Naive thymus-derived CD4-positive, alpha-beta T cell (primary cell): ENCODE data around the gene THNSL1. TPM values are rescaled to one million over a fixed set of nuclear protein-coding genes. Genes with fewer than 3 reads are reported as not detected.

Experiments used
- ATAC-seq: fragments of 150-1000 bp; cut with Tn5 transposase; 2 replicates; pipeline ENCODE4 v1.10.0; 2021; ENCODE audit warnings: mild to moderate bottlenecking, moderate library complexity
- CTCF ChIA-PET: fragments of 350-600 bp; sonication (Branson Sonifier 250); formaldehyde crosslinking; loops from one replicate; lab custom pipeline; 2021; ENCODE audit warnings: antibody characterized with exemption; lab: Charles Lee
- POLR2A ChIA-PET: fragments of 350-600 bp; sonication (Branson Sonifier 250); formaldehyde crosslinking; loops from one replicate; lab custom pipeline; 2021; ENCODE audit warnings: antibody characterized with exemption, inconsistent platforms; lab: Charles Lee
- DNase-seq, 9 donors: peaks; one replicate each; pipeline versions ENCODE4 v3.0.0 to v3.0.0-alpha.2; 2020 to 2022; ENCODE audit warnings: mixed read lengths in 1 of 9
- H3K27ac ChIP-seq: one replicate; pipeline ENCODE4 v1.7.0; 2013; ENCODE audit warnings: mild to moderate bottlenecking, low read depth, low read length, moderate library complexity
- H3K27me3 ChIP-seq, 2 donors: one replicate each; pipeline ENCODE4 v1.7.0; 2013; ENCODE audit warnings: low read length in 2 of 2, mild to moderate bottlenecking in 2 of 2, moderate library complexity in 2 of 2; ENCODE audit not compliant: control insufficient read depth in 2 of 2, insufficient read depth in 2 of 2
- H3K36me3 ChIP-seq, 3 experiments: 1 replicate in 2 of 3; 2 replicates in 1 of 3; pipeline ENCODE4 v1.7.0; 2013; ENCODE audit warnings: low read length in 3 of 3, mild to moderate bottlenecking in 3 of 3, moderate library complexity in 1 of 3; ENCODE audit not compliant: insufficient read depth in 3 of 3, control insufficient read depth in 2 of 3
- H3K4me1 ChIP-seq, 2 donors: one replicate each; pipeline ENCODE4 v1.7.0; 2013; ENCODE audit warnings: low read length in 2 of 2, mild to moderate bottlenecking in 2 of 2, moderate library complexity in 1 of 2; ENCODE audit not compliant: control insufficient read depth in 2 of 2, insufficient read depth in 2 of 2
- H3K4me3 ChIP-seq: 2 replicates; pipeline ENCODE4 v1.7.0; 2013; ENCODE audit warnings: mild to moderate bottlenecking, low read length
- H3K9me3 ChIP-seq, 3 experiments: 1 replicate in 2 of 3; 2 replicates in 1 of 3; pipeline ENCODE4 v1.7.0; 2013; ENCODE audit warnings: low read length in 3 of 3; ENCODE audit not compliant: control insufficient read depth in 2 of 3
- H3K27ac Mint-ChIP-seq, 9 donors: one replicate each; pipeline ENCODE4 v1.8.0; 2020 to 2022; ENCODE audit warnings: mixed read lengths in 9 of 9, mild to moderate bottlenecking in 8 of 9, moderate library complexity in 5 of 9, inconsistent platforms in 2 of 9
- H3K27me3 Mint-ChIP-seq, 5 donors: one replicate each; pipeline ENCODE4 v1.8.0; 2021 to 2022; ENCODE audit warnings: mixed read lengths in 5 of 5, mild to moderate bottlenecking in 1 of 5
- H3K36me3 Mint-ChIP-seq, 5 donors: one replicate each; pipeline ENCODE4 v1.8.0; 2020 to 2022; ENCODE audit warnings: mixed read lengths in 5 of 5, mild to moderate bottlenecking in 3 of 5, inconsistent platforms in 1 of 5
- H3K4me1 Mint-ChIP-seq, 7 donors: one replicate each; pipeline ENCODE4 v1.8.0; 2020 to 2022; ENCODE audit warnings: mixed read lengths in 7 of 7, mild to moderate bottlenecking in 3 of 7, inconsistent platforms in 1 of 7
- H3K4me3 Mint-ChIP-seq, 10 donors: one replicate each; pipeline ENCODE4 v1.8.0; 2020 to 2022; ENCODE audit warnings: mild to moderate bottlenecking in 10 of 10, mixed read lengths in 10 of 10, moderate library complexity in 6 of 10, inconsistent platforms in 2 of 10
- H3K9me3 Mint-ChIP-seq, 11 donors: one replicate each; pipeline ENCODE4 v1.8.0; 2020 to 2022; ENCODE audit warnings: mixed read lengths in 11 of 11, mild to moderate bottlenecking in 4 of 11, inconsistent platforms in 1 of 11, moderate library complexity in 1 of 11
- intact Hi-C, 2 donors: fragments of 100-400 bp; cut with micrococcal nuclease; formaldehyde crosslinking; loops; one replicate each; pipeline ENCODE4 v1.15.1; 2023
- polyA plus RNA-seq, 2 donors: library from polyadenylated mRNA; unstranded; fragments of 300-500 nt; fragmentation: Illumina TruSeq; gene quantifications; one replicate each; pipeline ENCODE4 v1.2.3, GENCODE V29; 2021
- total RNA-seq, 6 experiments: library from RNA in 5 of 6; stranded (reverse) in 5 of 6; gene quantifications; 1 replicate in 5 of 6; 2 replicates in 1 of 6; pipeline ENCODE4 v1.2.3 and lab custom pipeline; 2021 to 2026

The THNSL1 gene
- total and polyA plus RNA-seq, 7 experiments from 2014 or later = 1.4 to 13.4 (median 8.0) TPM

DNA sequence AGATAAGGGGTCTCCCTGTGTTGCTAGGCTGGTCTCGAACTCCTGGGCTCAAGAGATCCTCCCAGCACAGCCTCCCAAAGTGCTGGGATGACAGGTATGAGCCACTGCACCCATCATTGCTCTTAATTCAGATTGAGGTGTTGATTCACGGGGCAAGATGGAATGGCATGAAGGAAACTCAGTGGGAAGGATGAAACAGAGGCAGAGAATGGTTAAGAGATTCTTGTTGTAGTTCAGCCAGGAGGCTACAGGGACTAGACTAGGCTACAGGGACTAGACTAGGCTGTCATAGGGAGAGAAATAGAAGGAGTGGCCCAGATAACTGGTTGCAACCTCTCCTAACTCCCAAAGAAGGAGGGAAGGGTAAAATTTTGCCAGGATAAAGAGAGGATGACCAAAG, 48.0 kb downstream of the THNSL1 start:
- Mint-ChIP-seq H3K4me1 (peaks cover 5 to 50% (median 9%) of the 10 kb centered on the region in 7 donors), H3K4me3 (no peak overlapping the region), H3K9me3 (peaks cover 0 to 7% (median 0%) of the 10 kb centered on the region in 11 donors), H3K27ac (no peak overlapping the region), H3K36me3 (peaks cover 0 to 14% (median 0%) of the 10 kb centered on the region in 5 donors), H3K27me3 (peaks cover 0 to 12% (median 0%) of the 10 kb centered on the region in 5 donors)
- POLR2A ChIA-PET = no interaction called here
- Histone ChIP-seq H3K4me1 (no peaks in the 10 kb centered on the region), H3K9me3 (no peaks in the 10 kb centered on the region), H3K27me3 (no peaks in the 10 kb centered on the region), H3K27ac (no peak overlapping the region), H3K4me3 (no peak overlapping the region), H3K36me3 (no peaks in the 10 kb centered on the region)
- intact Hi-C loops = no loop called here
- ATAC-seq (no peak), DNase-seq (no peak)
- CTCF ChIA-PET = no interaction called here

DNA sequence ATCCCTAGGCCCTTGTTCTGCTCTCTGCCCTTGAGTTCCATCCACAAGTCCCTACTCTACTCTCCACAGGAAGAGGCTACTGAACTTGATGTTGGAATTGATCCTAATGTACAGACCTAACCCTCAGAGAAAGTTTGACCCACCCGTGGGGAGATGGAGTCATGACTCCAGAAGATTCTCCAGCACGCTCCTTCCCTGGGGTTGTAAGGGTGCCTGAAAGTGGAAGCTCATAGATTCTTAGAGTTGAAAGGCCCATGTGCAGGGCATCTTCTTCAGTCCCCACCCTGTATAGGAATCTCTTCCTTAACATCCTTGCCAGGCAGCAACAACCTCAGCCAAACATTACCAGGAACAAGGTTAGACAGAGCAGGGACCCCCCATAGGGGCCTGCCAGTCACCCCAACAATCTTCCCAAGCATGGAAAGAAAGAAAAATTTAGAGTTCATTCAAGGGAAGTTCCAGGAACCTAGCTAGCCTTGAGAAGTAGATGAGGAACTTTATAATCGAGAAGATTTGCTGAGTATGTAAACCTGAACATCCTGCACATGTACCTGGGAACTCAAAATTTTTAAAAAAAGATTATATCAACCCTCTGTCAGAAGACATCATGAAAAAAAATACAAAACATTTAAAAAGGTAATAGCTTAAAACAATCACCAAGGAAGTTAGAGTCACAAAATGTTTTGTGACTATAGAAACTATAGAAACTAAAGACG, 49.5 kb downstream of the THNSL1 start:
- no peak overlapping the region for H3K4me3 ChIP-seq
- H3K27ac Mint-ChIP-seq = no peak overlapping the region
- CTCF ChIA-PET = no interaction called here

DNA sequence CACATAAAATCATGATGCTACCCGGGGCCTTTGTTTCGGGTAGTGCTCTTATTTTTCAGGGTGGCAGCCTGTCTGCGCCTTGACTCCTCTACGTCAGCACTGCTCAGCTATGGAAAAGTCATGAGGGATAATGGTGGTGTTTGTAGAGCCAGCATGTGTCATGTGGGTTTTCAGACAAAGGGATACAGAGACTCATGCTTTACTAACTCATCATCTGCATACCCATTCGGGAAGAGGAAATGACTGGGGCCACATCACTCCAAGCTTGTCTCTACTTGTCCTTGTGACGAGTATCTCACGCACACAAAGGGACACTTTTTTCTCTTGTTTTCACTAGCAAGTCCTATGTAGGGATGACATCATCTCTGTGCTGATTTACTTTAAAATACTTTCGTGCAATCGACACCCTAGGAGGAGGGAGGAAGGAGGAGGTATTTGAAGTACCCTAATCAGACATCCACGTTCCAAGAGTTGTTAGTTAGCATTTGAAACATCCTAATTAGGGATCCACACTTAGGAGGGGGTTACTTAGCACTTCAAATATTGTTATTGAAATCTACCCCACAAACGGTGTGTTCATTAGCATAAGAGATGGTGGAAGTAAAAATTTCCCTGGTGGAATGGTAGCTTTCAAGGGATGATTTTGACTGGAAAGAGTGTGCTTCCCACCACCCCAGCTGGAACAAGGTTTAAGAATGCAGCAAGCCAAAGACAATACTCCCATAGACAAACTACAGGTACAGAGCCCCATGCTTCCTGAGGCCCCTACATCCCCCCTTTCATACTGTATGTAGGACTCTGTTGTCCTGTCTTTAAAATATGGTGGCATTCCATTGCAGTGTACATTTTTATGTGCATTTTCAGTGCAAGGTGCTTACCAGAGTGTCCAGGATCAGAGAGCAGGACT, 52.0 kb downstream of the THNSL1 start:
- intact Hi-C loops = no loop called here
- Histone ChIP-seq H3K4me1 (no peaks in the 10 kb centered on the region), H3K27me3 (no peaks in the 10 kb centered on the region), H3K27ac (no peak overlapping the region), H3K4me3 (no peak overlapping the region), H3K36me3 (no peaks in the 10 kb centered on the region), H3K9me3 (no peaks in the 10 kb centered on the region)
- Mint-ChIP-seq H3K36me3 (peaks cover 0 to 12% (median 0%) of the 10 kb centered on the region in 5 donors), H3K27ac (no peak overlapping the region), H3K9me3 (peaks cover 0 to 7% (median 0%) of the 10 kb centered on the region in 11 donors), H3K27me3 (peaks cover 0 to 29% (median 6%) of the 10 kb centered on the region in 5 donors), H3K4me3 (no peak overlapping the region), H3K4me1 (peaks cover 0 to 32% (median 2%) of the 10 kb centered on the region in 7 donors)
- no peak for DNase-seq
- ChIA-PET CTCF (no interaction called here), POLR2A (no interaction called here)
- no peak for ATAC-seq

More for the DNA sequence above, 49.5 kb downstream of the THNSL1 start:
- intact Hi-C loops = no loop called here
- Histone ChIP-seq H3K36me3 (no peaks in the 10 kb centered on the region), H3K9me3 (no peaks in the 10 kb centered on the region), H3K4me1 (no peaks in the 10 kb centered on the region), H3K27ac (no peak overlapping the region), H3K27me3 (no peaks in the 10 kb centered on the region)
- Mint-ChIP-seq H3K4me1 (peaks cover 5 to 50% (median 9%) of the 10 kb centered on the region in 7 donors), H3K9me3 (peaks cover 0 to 7% (median 0%) of the 10 kb centered on the region in 11 donors), H3K36me3 (peaks cover 0 to 14% (median 0%) of the 10 kb centered on the region in 5 donors), H3K4me3 (no peak overlapping the region), H3K27me3 (peaks cover 0 to 19% (median 0%) of the 10 kb centered on the region in 5 donors)
- no peak for ATAC-seq
- no peak for DNase-seq
- POLR2A ChIA-PET = no interaction called here

DNA sequence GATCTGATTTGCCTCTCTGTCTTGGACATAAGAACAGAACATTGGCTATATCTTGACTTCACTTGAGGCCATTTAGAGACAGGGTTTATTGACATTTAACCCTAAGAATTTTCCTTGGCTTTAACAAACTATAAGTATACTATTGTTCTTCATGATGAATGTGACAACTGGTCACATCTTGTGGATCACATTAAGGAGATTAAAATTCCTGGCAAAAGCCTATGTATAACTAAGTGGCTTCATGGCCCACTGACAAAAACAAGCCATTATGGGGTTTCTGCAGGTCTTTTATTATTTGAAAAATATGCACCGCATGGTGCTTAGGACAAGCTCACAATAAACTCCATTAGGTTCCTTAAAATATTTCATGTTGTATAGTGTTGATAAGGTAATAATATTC, 54.8 kb downstream of the THNSL1 start:
- H3K9me3 ChIP-seq = no peaks in the 10 kb centered on the region
- H3K4me3 ChIP-seq = no peak overlapping the region
- no peaks in the 10 kb centered on the region for H3K4me1 ChIP-seq
- no peak overlapping the region for H3K27ac ChIP-seq
- peaks cover 0 to 5% of the 10 kb centered on the region in 2 donors for H3K27me3 ChIP-seq
- Mint-ChIP-seq H3K4me1 (peaks cover 0 to 9% (median 0%) of the 10 kb centered on the region in 7 donors), H3K9me3 (peaks cover 0 to 3% (median 0%) of the 10 kb centered on the region in 11 donors), H3K4me3 (no peak overlapping the region), H3K27ac (no peak overlapping the region), H3K27me3 (peaks cover 7 to 30% (median 17%) of the 10 kb centered on the region in 5 donors), H3K36me3 (no peaks in the 10 kb centered on the region)
- DNase-seq (no peak), ATAC-seq (no peak)
- H3K36me3 ChIP-seq = no peaks in the 10 kb centered on the region
- intact Hi-C loops = no loop called here
- ChIA-PET CTCF (no interaction called here), POLR2A (interaction anchor here (0.6 kb wide), 1 partner anchor 1619 kb away, joined by 3 read pairs; no protein-coding TSS in a partner anchor)

DNA sequence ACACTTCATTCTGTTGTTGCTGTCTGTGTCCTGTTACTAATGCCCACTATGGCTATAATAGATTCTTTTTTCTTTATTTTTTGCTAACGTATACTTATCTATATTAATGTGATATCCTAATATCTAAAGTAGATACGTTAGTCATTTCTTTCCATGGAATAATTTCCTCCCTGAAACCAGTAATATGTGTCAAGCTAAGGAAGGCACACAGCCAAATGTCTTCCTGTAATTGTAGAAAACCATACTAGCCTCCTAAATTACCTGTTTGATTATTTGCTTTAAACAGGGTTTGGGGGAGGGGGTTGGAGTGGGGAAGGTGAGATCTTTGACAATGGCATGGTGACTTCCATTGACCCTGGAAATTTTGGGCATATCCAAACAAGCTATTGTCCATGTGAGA, 56.4 kb downstream of the THNSL1 start:
- ATAC-seq = no peak
- peaks cover 0 to 2% (median 0%) of the 10 kb centered on the region in 11 donors for H3K9me3 Mint-ChIP-seq

DNA sequence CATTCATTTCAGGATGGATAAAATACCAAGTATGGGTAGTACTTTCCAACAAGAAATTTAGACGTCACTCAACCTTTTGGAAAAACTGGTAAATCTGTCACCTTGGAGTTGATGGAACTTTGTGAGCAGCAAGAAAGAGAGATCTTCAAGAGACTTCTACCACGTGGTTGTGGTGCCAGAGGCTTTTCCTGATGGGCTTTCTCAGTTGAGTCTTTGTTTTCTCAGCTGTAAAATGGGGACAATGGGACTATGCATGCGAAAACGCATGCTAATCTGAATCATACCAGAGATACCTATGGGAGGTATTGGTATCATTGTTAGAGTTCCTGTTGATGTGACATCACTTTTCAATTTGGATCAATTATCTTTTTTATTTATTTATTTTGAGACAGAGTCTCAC, 59.4 kb downstream of the THNSL1 start:
- POLR2A ChIA-PET = no interaction called here
- H3K27me3 Mint-ChIP-seq = peaks cover 7 to 30% (median 7%) of the 10 kb centered on the region in 5 donors

More for the DNA sequence above, 56.4 kb downstream of the THNSL1 start:
- Histone ChIP-seq H3K36me3 (no peaks in the 10 kb centered on the region), H3K4me1 (no peaks in the 10 kb centered on the region), H3K4me3 (no peak overlapping the region), H3K27me3 (peaks cover 0 to 5% of the 10 kb centered on the region in 2 donors), H3K9me3 (no peaks in the 10 kb centered on the region), H3K27ac (no peak overlapping the region)
- POLR2A ChIA-PET = no interaction called here
- DNase-seq = no peak
- Mint-ChIP-seq H3K27ac (no peak overlapping the region), H3K36me3 (no peaks in the 10 kb centered on the region), H3K27me3 (peaks cover 7 to 38% (median 16%) of the 10 kb centered on the region in 5 donors), H3K4me3 (no peak overlapping the region), H3K4me1 (peaks cover 0 to 7% (median 0%) of the 10 kb centered on the region in 7 donors)
- CTCF ChIA-PET = no interaction called here
- intact Hi-C loops = no loop called here

More for the DNA sequence above, 59.4 kb downstream of the THNSL1 start:
- Histone ChIP-seq H3K27ac (no peak overlapping the region), H3K4me1 (peaks cover 0 to under 1% of the 10 kb centered on the region in 2 donors), H3K4me3 (no peak overlapping the region), H3K9me3 (no peaks in the 10 kb centered on the region), H3K27me3 (peaks cover 0 to 5% of the 10 kb centered on the region in 2 donors), H3K36me3 (no peaks in the 10 kb centered on the region)
- no peak for ATAC-seq
- Mint-ChIP-seq H3K4me3 (no peak overlapping the region), H3K36me3 (no peaks in the 10 kb centered on the region), H3K9me3 (no peaks in the 10 kb centered on the region), H3K4me1 (peaks cover 0 to 4% (median 1%) of the 10 kb centered on the region in 7 donors), H3K27ac (no peak overlapping the region)
- intact Hi-C loops = no loop called here
- DNase-seq = no peak
- CTCF ChIA-PET = interaction anchor here (0.6 kb wide), 1 partner anchor 326 kb away, joined by 7 read pairs; no protein-coding TSS in a partner anchor
